HepG2 (cell line): ENCODE measurements around the gene GRIK4. TPM values are rescaled to one million over a fixed set of nuclear protein-coding genes. Genes with fewer than 3 reads are reported as not detected.

Experiments
- ATAC-seq: fragments of 200-7000 bp; cut with Tn5 transposase; 3 replicates; pipeline ENCODE4 v1.9.1; 2020; ENCODE audit warnings: mild to moderate bottlenecking, moderate library complexity
- BruUV-seq: library from RNA; stranded (reverse); fragments of 400-500 nt; replicated peaks from 2 replicates; lab custom pipeline; 2021; lab: Mats Ljungman, UMichigan
- CTCF ChIA-PET: fragments of 300-600 bp; formaldehyde crosslinking; extraction: SDS; loops from one replicate; lab custom pipeline; 2021; ENCODE audit warnings: low total read pairs, inconsistent platforms, low intra/inter-chr PET ratio; lab: Yijun Ruan, JAX
- POLR2A ChIA-PET: fragments of 350-600 bp; sonication (Branson Sonifier 250); formaldehyde crosslinking; loops from one replicate; lab custom pipeline; 2020; ENCODE audit warnings: antibody characterized with exemption, inconsistent platforms; lab: Yijun Ruan, JAX
- DNase-seq: peaks from one replicate; pipeline ENCODE4 v3.0.0-alpha.2; 2015; ENCODE audit warnings: low spot score
- FAIRE-seq: peaks from 3 replicates; lab custom pipeline; 2011; peaks lifted over from hg19 to GRCh38; lab: Jason Lieb, UNC
- H2AFZ ChIP-seq: one replicate; pipeline ENCODE4 v1.6.1; 2011; ENCODE audit warnings: low read length, inconsistent platforms
- H3K27ac ChIP-seq: fragments of 300-600 bp; 3 replicates; pipeline ENCODE4 v1.8.0; 2011; ENCODE audit warnings: mixed run types, mild to moderate bottlenecking, mixed read lengths, low read length, inconsistent platforms; ENCODE audit not compliant: insufficient read depth; ENCODE audit errors: extremely low read length
- H3K27me3 ChIP-seq, 2 experiments: fragments of 200-600 bp in 1 of 2; 2 replicates in 1 of 2; 3 replicates in 1 of 2; pipeline versions ENCODE4 v1.6.0 to v1.8.0; 2011; ENCODE audit warnings: low read length in 2 of 2, mild to moderate bottlenecking in 2 of 2, moderate library complexity in 2 of 2, inconsistent platforms in 1 of 2; ENCODE audit not compliant: insufficient read depth in 2 of 2, control insufficient read depth in 1 of 2
- H3K36me3 ChIP-seq, 2 experiments: fragments of 200-600 bp in 1 of 2; replicated peaks in 1 of 2; 2 replicates in 1 of 2; 3 replicates in 1 of 2; pipeline versions ENCODE4 v1.5.1 to v1.8.0; 2011; ENCODE audit warnings: low read length in 2 of 2, inconsistent platforms in 1 of 2; ENCODE audit not compliant: insufficient read depth in 2 of 2, control insufficient read depth in 1 of 2
- H3K4me1 ChIP-seq: 2 replicates; pipeline ENCODE4 v1.5.1; 2012; ENCODE audit warnings: low read length, inconsistent platforms; ENCODE audit not compliant: insufficient read depth
- H3K4me2 ChIP-seq: 2 replicates; pipeline ENCODE4 v1.6.0; 2011; ENCODE audit warnings: low read depth, low read length, inconsistent platforms
- H3K4me3 ChIP-seq, 3 experiments: fragments of 200-600 bp in 1 of 3; sonication (generic), shearing (Covaris generic) in 1 of 3; replicated peaks in 1 of 3; 2 replicates each; pipeline ENCODE4 v1.5.1; 2011 to 2016; ENCODE audit warnings: low read length in 3 of 3, inconsistent platforms in 2 of 3, low read depth in 2 of 3, mild to moderate bottlenecking in 2 of 3, control low read depth in 1 of 3, mixed read lengths in 1 of 3; ENCODE audit not compliant: insufficient read depth in 1 of 3
- H3K79me2 ChIP-seq: one replicate; pipeline ENCODE4 v1.6.1; 2011; ENCODE audit warnings: low read length, inconsistent platforms; ENCODE audit not compliant: insufficient read depth
- H3K9ac ChIP-seq: 2 replicates; pipeline ENCODE4 v1.6.0; 2011; ENCODE audit warnings: mild to moderate bottlenecking, low read depth, low read length, inconsistent platforms; ENCODE audit not compliant: insufficient read depth
- H3K9me3 ChIP-seq: 2 replicates; pipeline ENCODE4 v1.5.1; 2012; ENCODE audit warnings: mild to moderate bottlenecking, low read length
- H4K20me1 ChIP-seq: 2 replicates; pipeline ENCODE4 v1.6.0; 2011; ENCODE audit warnings: inconsistent platforms, mild to moderate bottlenecking, low read length, moderate library complexity; ENCODE audit not compliant: insufficient read depth
- CEBPG ChIP-seq: IDR thresholded peaks from 2 replicates; pipeline ENCODE4 v1.6.1; 2016
- CSRNP1 ChIP-seq: sonication (generic); formaldehyde crosslinking; IDR thresholded peaks from 2 replicates; pipeline ENCODE4 v1.8.1; 2023; ENCODE audit warnings: mild to moderate bottlenecking, missing genetic modification reagents
- FOSL2 ChIP-seq: sonication (generic); formaldehyde crosslinking; IDR thresholded peaks from 2 replicates; pipeline ENCODE4 v1.4.0; 2020; ENCODE audit warnings: missing genetic modification reagents
- HOMEZ ChIP-seq: IDR thresholded peaks from 2 replicates; pipeline ENCODE4 v1.6.1; 2016; ENCODE audit warnings: low read depth
- IKZF1 ChIP-seq: fragments of 450-650 bp; IDR thresholded peaks from 2 replicates; pipeline ENCODE4 v1.7.1; 2016
- MAZ ChIP-seq, 2 experiments: sonication (generic) in 1 of 2; formaldehyde crosslinking in 1 of 2; IDR thresholded peaks; 2 replicates each; pipeline versions ENCODE4 v1.5.0 to v1.6.1; 2012 to 2020; ENCODE audit warnings: low read depth in 2 of 2, mild to moderate bottlenecking in 2 of 2, borderline replicate concordance in 1 of 2, improper control_type of control experiment in 1 of 2, low read length in 1 of 2, missing genetic modification reagents in 1 of 2, moderate library complexity in 1 of 2
- MTF1 ChIP-seq: sonication (generic); formaldehyde crosslinking; IDR thresholded peaks from 2 replicates; pipeline ENCODE4 v1.5.0; 2020; ENCODE audit warnings: missing genetic modification reagents
- PLRG1 ChIP-seq: fragments of 450-650 bp; conservative IDR thresholded peaks from 2 replicates; pipeline ENCODE4 v1.6.1; 2016
- RAD51 ChIP-seq: fragments of 450-650 bp; IDR thresholded peaks from 2 replicates; pipeline ENCODE4 v1.6.1; 2016; ENCODE audit warnings: borderline replicate concordance
- RBFOX2 ChIP-seq: fragments of 200-400 bp; formaldehyde crosslinking; IDR thresholded peaks from 2 replicates; pipeline ENCODE4 v1.6.1; 2017; ENCODE audit warnings: low read depth, mild to moderate bottlenecking, low read length
- SP5 ChIP-seq: IDR thresholded peaks from 2 replicates; pipeline ENCODE4 v1.6.1; 2016; ENCODE audit warnings: low read depth, borderline replicate concordance
- TCF7 ChIP-seq: sonication (generic); IDR thresholded peaks from 2 replicates; pipeline ENCODE4 v1.6.1; 2016; ENCODE audit warnings: antibody characterized with exemption, low read depth
- TEAD3 ChIP-seq: optimal IDR thresholded peaks from 2 replicates; pipeline ENCODE3; 2016; ENCODE audit warnings: borderline replicate concordance
- ZKSCAN5 ChIP-seq: sonication (generic); formaldehyde crosslinking; IDR thresholded peaks from 2 replicates; pipeline ENCODE4 v1.5.1; 2020; ENCODE audit warnings: mild to moderate bottlenecking, missing genetic modification reagents
- ZNF530 ChIP-seq: sonication (generic); formaldehyde crosslinking; IDR thresholded peaks from 2 replicates; pipeline ENCODE4 v1.5.0; 2020; ENCODE audit warnings: low read depth, mild to moderate bottlenecking, missing genetic modification reagents
- WGBS: methylation state at CpG from one replicate; pipeline ENCODE4 v1.1.6; 2017; ENCODE audit warnings: low lambda C conversion rate; 5-methylcytosine and 5-hydroxymethylcytosine counted together
- in situ Hi-C: cut with HindIII; loops from 2 replicates; pipeline ENCODE4 v1.10.0; 2017; ENCODE audit warnings: low pct_unique_long_range_greater_than_20kb; ENCODE audit not compliant: extremely low pct_ligation_motif_present
- intact Hi-C: fragments of 100-400 bp; cut with micrococcal nuclease; formaldehyde crosslinking; loops from one replicate; pipeline ENCODE4 v1.10.0; 2022; ENCODE audit not compliant: unreplicated experiment
- polyA plus RNA-seq, 8 experiments: library from polyadenylated mRNA; depleted of rRNA in 3 of 8; stranded (reverse) in 7 of 8; unstranded in 1 of 8; fragments of >200 nt; fragmentation: Illumina TruSeq in 4 of 8; extraction: Trizol in 4 of 8; gene quantifications; 2 replicates each; pipeline versions ENCODE4 v1.2.1 to v1.2.3, GENCODE V29; 2011 to 2016; ENCODE audit warnings: low read depth in 4 of 8, missing spikeins in 1 of 8, mixed read lengths in 1 of 8; ENCODE audit not compliant: insufficient read depth in 1 of 8
- total RNA-seq, 5 experiments: library from RNA; depleted of rRNA; stranded (reverse); fragments of >200 nt; fragmentation: Illumina TruSeq; extraction: Trizol; gene quantifications; 2 replicates each; pipeline ENCODE4 v1.2.3, GENCODE V29; 2016; ENCODE audit warnings: low read depth in 1 of 5

GRIK4 gene
- total and polyA plus RNA-seq, 2 of the 13 experiments (the other 11 are each of a cell fraction or from before 2014, with no cell fraction given) = 0.04 to 0.07 TPM

GRCh38 chr11:120657306-120658070 is 145.9 kb downstream of the GRIK4 start:
- DNase-seq = no peak
- Histone ChIP-seq H2AFZ (no peak overlapping the region), H3K9me3 (no peaks in the 10 kb centered on the region), H3K27ac (no peak overlapping the region), H3K9ac (no peak overlapping the region), H3K4me1 (no peaks in the 10 kb centered on the region), H3K27me3 (no peaks in the 10 kb centered on the region; a peak in 3 of 5 replicates), H4K20me1 (no peaks in the 10 kb centered on the region), H3K4me3 (no peak overlapping the region), H3K4me2 (no peak overlapping the region), H3K36me3 (no peaks in the 10 kb centered on the region), H3K79me2 (no peaks in the 10 kb centered on the region)
- ATAC-seq = no peak
- ChIA-PET CTCF (no interaction called here), POLR2A (no interaction called here)
- 50% methylated on average over 6 of the region's 6 CpGs for WGBS
- FAIRE-seq = no peak
- BruUV-seq = no TSS peak
- TF ChIP-seq MTF1 (CRISPR knock-in tag) (no peak), RAD51 (no peak), RBFOX2 (no peak), CSRNP1 (CRISPR knock-in tag) (no peak), SP5 (CRISPR knock-in tag) (no peak)
- in situ Hi-C loops = no loop called here
- intact Hi-C loops = no loop called here

GRCh38 chr11:120658071-120658423 is 146.5 kb downstream of the GRIK4 start:
- Histone ChIP-seq H3K4me1 (0 out of 2 replicates have a peak, but pooled peaks cover 3% of the 10 kb centered on the region), H4K20me1 (no peaks in the 10 kb centered on the region), H3K9ac (no peak overlapping the region), H3K27ac (no peak overlapping the region), H3K4me3 (no peak overlapping the region), H2AFZ (no peak overlapping the region)
- CTCF ChIA-PET = no interaction called here
- intact Hi-C loops = no loop called here
- no peak for DNase-seq
- POLR2A ChIA-PET = no interaction called here
- FAIRE-seq = no peak
- no peak for ATAC-seq
- TF ChIP-seq MAZ (IDR thresholded peaks at IDR 0.05; ENCODE audit: borderline replicate concordance, low read depth, low read length) (no peak), MAZ (CRISPR knock-in tag; IDR thresholded peaks at IDR 0.05; ENCODE audit: low read depth) (no peak), FOSL2 (CRISPR knock-in tag) (no peak), ZKSCAN5 (no peak), TCF7 (no peak), TEAD3 (no peak), ZNF530 (no peak), IKZF1 (no peak), CEBPG (CRISPR knock-in tag) (no peak), PLRG1 (no peak), HOMEZ (CRISPR knock-in tag) (no peak)
- TF ChIP-seq, all 625 proteins: peak for 0
- Histone ChIP-seq H3K79me2 (no peaks in the 10 kb centered on the region), H3K9me3 (no peaks in the 10 kb centered on the region), H3K27me3 (no peaks in the 10 kb centered on the region; a peak in 3 of 5 replicates), H3K4me2 (no peak overlapping the region), H3K36me3 (no peaks in the 10 kb centered on the region)
- BruUV-seq = no TSS peak
- 14% methylated on average over 3 of the region's 3 CpGs for WGBS
- in situ Hi-C loops = no loop called here
